HUES48 (cell line): ENCODE measurements around the gene FRMPD2.

Experiments
- H3K27ac ChIP-seq: one replicate; pipeline ENCODE4 v1.7.0; 2013; ENCODE audit warnings: low read depth, low read length, inconsistent platforms
- H3K27me3 ChIP-seq: 2 replicates; pipeline ENCODE4 v1.6.1; 2013; ENCODE audit warnings: mild to moderate bottlenecking, low read length; ENCODE audit not compliant: control insufficient read depth, insufficient read depth
- H3K36me3 ChIP-seq: 2 replicates; pipeline ENCODE4 v1.6.1; 2013; ENCODE audit warnings: low read length; ENCODE audit not compliant: control insufficient read depth, insufficient read depth
- H3K4me1 ChIP-seq: 2 replicates; pipeline ENCODE4 v1.6.1; 2013; ENCODE audit warnings: mild to moderate bottlenecking, low read length; ENCODE audit not compliant: control insufficient read depth, insufficient read depth
- H3K4me3 ChIP-seq: 2 replicates; pipeline ENCODE4 v1.5.1; 2013; ENCODE audit warnings: mild to moderate bottlenecking, low read depth, low read length
- H3K9ac ChIP-seq: 2 replicates; pipeline ENCODE4 v1.6.1; 2013; ENCODE audit warnings: mild to moderate bottlenecking, low read depth, low read length, moderate library complexity
- H3K9me3 ChIP-seq: 2 replicates; pipeline ENCODE4 v1.6.1; 2013; ENCODE audit warnings: low read length; ENCODE audit not compliant: control insufficient read depth, insufficient read depth

Gene FRMPD2

DNA sequence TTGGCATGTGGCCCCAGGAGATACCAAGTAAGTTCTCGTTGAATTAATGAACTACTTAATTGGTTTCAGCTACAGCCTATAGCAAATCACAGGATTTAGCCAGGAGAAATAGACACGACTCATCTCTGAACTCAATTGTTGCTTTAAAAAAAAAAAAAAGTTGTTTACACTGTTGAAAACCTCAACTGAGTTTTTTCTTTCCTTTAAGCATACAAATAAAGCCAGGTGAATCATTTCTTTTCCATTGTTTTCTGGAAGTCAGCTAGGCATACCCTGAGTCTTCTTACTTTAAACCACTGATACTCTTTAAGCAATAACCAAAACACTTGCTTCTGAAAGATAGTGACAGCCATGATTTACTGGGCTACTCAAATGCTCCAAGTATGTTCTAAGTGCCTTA, 755 bp downstream of the FRMPD2 start:
- H3K4me3 ChIP-seq: no peak overlapping the region
- H3K4me1 ChIP-seq: peaks cover 7% of the 10 kb centered on the region; the same call in 1 of the 2 replicates
- no peaks in the 10 kb centered on the region for H3K9me3 ChIP-seq
- peak overlapping the region; percentile 43 for H3K27ac ChIP-seq
- H3K27me3 ChIP-seq: no peaks in the 10 kb centered on the region
- no peak overlapping the region for H3K9ac ChIP-seq
- no peaks in the 10 kb centered on the region for H3K36me3 ChIP-seq

DNA sequence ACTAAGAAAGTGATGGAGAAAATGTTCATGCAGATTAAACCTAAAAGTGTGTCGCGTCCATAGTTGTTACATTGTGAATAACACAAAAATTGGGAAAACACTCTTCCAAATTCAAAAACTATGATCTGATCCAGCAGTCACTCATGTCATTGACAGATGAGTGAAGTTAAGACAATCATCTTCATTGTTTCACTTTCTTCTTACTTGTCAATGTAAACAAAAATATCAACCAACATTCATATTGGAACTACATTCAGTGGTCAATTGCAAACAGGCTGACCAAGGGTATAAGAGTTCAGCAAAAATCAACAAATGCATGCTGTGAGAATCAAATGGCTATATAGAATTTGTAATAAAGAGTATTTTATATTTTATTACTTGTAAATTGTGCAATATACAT, 1.8 kb downstream of the FRMPD2 start:
- no peak overlapping the region for H3K9ac ChIP-seq
- no peak overlapping the region for H3K27ac ChIP-seq
- no peaks in the 10 kb centered on the region for H3K9me3 ChIP-seq
- H3K36me3 ChIP-seq: no peaks in the 10 kb centered on the region
- H3K27me3 ChIP-seq: no peaks in the 10 kb centered on the region
- peaks cover 7% of the 10 kb centered on the region; the same call in 1 of the 2 replicates for H3K4me1 ChIP-seq
- no peak overlapping the region for H3K4me3 ChIP-seq

DNA sequence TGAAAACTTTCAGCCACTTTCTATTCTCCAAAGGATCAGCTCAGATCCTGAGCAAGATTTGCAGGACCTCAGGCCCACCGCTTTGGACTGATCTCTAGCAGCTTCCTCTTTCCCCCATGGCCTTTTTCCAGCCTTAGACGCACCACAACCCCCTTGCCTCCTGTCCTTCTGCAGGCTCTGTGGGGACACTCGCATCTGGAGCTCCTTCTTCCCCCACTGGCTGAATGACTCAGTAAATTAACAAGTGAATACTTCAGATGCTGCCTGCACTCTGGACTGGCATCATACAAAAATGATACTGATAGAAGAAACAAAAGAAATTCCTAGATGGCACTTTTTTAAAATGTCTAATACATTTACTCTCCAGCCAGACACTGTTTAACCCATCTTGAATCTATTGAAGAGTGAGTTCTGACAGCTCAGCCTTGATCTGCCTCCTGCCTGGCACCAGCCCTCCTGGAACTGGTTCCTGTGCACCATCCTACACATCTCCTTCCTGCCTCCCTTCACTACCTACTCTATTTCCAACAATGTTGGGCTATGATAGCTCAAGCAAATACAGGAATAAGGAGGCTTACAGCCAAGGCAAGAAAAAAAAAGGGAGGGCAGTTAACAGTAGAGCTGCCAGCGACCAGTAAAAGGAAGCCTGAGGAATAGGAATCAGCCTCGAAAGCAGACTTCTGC, 3.3 kb downstream of the FRMPD2 start:
- no peaks in the 10 kb centered on the region for H3K36me3 ChIP-seq
- no peak overlapping the region for H3K9ac ChIP-seq
- H3K4me1 ChIP-seq: peaks cover 7% of the 10 kb centered on the region; the same call in 1 of the 2 replicates
- H3K27me3 ChIP-seq: no peaks in the 10 kb centered on the region
- H3K4me3 ChIP-seq: no peak overlapping the region
- no peak overlapping the region for H3K27ac ChIP-seq
- H3K9me3 ChIP-seq: no peaks in the 10 kb centered on the region

DNA sequence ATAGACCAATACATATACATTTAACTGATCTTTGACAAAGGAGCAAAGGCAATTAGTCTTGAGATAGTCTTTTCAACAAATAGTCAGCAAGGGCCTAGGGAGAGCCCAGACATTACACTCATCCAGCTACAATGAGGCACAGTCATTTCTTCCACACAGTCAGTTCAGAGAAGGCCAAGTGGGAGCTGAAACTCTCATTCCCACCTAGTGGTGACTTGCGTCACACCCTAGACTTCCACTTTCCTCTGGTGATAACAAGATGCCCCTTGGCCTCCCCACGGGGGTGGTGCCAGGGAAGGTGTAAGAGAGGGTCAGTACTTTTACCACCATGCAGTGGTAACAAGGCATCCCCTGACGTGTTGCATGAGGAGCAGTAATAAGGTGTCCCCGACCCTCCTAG, 8.0 kb downstream of the FRMPD2 start:
- H3K27ac ChIP-seq: no peak overlapping the region
- no peak overlapping the region for H3K9ac ChIP-seq
- H3K9me3 ChIP-seq: no peaks in the 10 kb centered on the region
- H3K4me3 ChIP-seq: no peak overlapping the region
- no peaks in the 10 kb centered on the region for H3K27me3 ChIP-seq
- no peaks in the 10 kb centered on the region for H3K4me1 ChIP-seq
- no peaks in the 10 kb centered on the region for H3K36me3 ChIP-seq

DNA sequence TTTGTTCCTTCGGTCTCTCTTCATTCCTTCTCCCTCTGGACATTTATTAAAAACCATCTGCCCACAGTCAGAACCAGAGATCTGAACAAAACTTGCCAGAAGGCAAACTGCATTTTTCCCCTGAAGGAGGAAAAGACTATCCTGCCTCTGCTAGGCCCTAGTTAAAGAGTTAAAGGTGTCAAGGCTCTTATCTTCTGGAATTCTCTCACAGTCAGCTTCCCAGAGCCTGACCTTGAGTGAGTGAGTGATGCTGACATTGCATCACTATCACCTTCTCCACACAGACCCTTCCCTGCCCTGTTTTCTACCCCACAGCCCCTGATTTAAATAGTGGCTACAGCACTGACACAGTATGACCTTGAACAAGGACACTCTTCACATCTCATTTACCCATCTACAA, 16.4 kb downstream of the FRMPD2 start:
- no peaks in the 10 kb centered on the region for H3K9me3 ChIP-seq
- no peak overlapping the region for H3K4me3 ChIP-seq
- H3K27ac ChIP-seq: no peak overlapping the region
- H3K9ac ChIP-seq: no peak overlapping the region
- H3K4me1 ChIP-seq: no peaks in the 10 kb centered on the region
- H3K36me3 ChIP-seq: no peaks in the 10 kb centered on the region
- no peaks in the 10 kb centered on the region for H3K27me3 ChIP-seq

DNA sequence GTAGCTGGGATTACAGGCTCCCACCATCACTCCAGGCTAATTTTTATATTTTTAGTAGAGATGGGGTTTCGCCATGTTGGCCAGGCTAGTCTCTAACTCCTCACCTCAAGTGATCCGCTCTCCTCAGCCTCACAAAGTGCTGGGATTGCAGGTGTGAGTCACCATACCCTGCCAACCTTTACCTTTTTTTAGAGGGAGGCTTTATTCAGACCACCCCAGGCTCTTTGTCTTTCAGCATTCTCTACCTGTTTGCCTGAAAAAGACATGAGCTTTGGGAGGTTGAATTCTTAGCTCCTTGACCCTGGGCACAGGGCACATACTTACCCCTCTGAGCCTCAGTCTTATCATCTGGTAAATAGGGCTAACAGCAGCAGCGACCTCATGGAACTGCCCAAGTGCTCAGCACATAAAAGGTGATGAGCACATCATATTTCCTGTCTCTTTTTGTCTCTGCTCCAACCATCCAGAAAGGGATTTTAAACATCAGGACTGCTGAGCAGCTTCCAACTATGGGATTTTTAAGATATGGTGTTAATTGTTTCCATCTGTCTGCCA, 17.0 kb downstream of the FRMPD2 start:
- H3K4me3 ChIP-seq: no peak overlapping the region
- H3K36me3 ChIP-seq: no peaks in the 10 kb centered on the region
- H3K9ac ChIP-seq: no peak overlapping the region
- no peaks in the 10 kb centered on the region for H3K9me3 ChIP-seq
- no peaks in the 10 kb centered on the region for H3K27me3 ChIP-seq
- no peak overlapping the region for H3K27ac ChIP-seq
- peaks cover under 1% of the 10 kb centered on the region; the same call in 1 of the 2 replicates for H3K4me1 ChIP-seq

DNA sequence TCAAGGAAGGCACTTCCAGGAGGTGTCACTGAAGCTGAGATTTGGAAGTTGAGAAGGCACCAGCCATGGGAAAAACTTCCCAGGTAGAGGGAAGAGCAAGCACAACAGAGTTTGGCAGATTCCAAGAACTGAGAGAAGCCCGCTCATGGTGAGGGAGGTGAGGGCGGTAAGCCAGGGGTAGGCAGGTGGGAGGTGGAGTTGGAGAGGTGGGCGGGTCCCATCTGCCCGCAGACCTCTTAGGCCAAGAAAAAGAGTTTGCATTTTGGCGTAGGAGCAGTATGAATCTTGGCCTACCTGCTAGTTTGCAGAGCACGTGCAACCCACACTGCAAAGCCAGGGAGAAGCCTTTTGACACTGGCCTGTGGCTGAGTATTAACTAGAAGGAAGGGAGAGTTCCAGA, 18.8 kb downstream of the FRMPD2 start:
- Histone ChIP-seq H3K9me3 (no peaks in the 10 kb centered on the region), H3K4me3 (no peak overlapping the region), H3K4me1 (peaks cover 14% of the 10 kb centered on the region), H3K36me3 (no peaks in the 10 kb centered on the region), H3K9ac (no peak overlapping the region), H3K27me3 (no peaks in the 10 kb centered on the region), H3K27ac (no peak overlapping the region)

DNA sequence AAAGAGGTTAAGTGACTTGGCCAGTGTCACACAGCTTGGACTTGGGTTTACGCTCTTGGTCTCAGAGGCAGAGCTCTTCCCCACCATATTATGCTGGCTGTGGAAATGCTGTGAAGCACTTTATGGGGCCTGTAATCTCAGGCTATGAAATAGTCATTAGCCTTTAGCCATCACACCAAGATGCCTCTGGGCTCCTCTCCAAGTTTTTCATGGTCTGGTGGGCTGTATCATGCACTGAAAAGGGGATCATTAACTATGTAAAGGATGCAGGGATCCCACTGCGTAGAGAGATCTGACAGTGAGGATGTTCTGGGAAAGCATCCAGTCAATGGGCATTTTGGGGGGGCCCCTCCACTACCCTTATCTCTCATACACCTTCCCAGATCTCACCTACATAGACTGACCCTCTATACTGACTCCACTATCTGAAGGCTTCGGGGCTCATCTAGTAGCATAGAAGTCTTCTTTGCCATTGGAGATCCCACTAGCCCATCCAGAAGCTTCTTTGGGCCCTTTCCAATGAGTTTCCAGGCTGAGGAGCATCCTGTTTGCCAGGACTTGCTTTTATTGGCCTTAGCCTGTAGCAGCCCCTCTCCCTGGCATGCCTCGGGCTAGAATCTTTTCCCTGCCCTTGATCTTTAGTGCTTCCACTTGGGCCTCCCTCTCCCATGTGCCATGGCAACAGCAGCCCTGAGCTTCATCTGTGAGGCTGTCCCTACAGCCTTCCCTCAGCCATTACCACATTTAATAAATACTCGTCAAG, 19.6 kb downstream of the FRMPD2 start:
- no peaks in the 10 kb centered on the region for H3K36me3 ChIP-seq
- peaks cover 14% of the 10 kb centered on the region for H3K4me1 ChIP-seq
- no peak overlapping the region for H3K4me3 ChIP-seq
- H3K9me3 ChIP-seq: no peaks in the 10 kb centered on the region
- no peak overlapping the region for H3K27ac ChIP-seq
- no peak overlapping the region for H3K9ac ChIP-seq
- H3K27me3 ChIP-seq: no peaks in the 10 kb centered on the region

DNA sequence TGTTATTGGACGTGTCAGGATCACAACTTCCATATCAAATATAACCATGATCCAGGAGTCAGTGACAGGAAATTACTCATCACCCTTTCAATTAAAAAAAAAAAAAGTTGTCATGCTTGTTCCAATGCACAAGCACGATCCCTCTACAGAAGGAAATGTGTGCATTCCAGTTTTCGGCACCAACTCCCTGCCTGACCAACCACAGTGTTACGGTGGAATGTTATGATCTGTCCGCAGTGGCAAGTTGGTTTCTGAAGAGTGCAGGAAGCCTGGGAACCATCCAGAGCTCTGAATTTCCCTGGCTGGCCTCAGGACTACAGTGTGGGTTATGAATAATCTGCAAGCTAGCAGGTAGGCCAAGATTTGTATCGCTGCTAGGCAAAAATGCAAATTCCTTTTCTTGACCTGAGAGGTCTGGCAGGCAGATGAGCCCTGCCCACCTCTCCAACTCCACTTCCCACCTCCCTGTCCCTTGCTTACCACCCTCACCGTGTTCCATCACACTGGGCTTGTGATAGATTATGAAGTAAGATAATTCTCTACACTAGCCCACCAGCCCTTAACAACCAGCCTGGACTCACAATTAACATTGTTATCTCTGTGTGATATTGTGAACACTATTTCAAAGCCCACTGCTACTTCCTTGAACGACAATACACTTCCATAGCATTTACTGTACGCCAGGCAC, 20.4 kb downstream of the FRMPD2 start:
- Histone ChIP-seq H3K4me3 (no peak overlapping the region), H3K27ac (no peak overlapping the region), H3K27me3 (no peaks in the 10 kb centered on the region), H3K4me1 (peaks cover 14% of the 10 kb centered on the region), H3K9ac (no peak overlapping the region), H3K9me3 (no peaks in the 10 kb centered on the region), H3K36me3 (no peaks in the 10 kb centered on the region)

DNA sequence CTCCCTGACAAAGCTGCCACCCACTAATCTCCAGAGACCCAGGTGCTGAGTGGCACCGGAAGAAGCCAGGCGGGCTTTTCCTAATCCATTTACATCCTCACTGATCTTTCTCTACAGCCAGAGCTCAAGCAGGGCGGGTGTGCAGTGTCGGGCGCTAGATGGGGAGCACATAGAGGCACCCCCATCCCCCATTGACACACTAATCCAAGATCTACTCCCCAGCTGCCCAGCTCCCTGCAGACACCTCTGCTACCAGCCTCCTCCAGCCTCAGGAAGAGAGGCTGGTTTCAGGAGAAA, 22.2 kb downstream of the FRMPD2 start:
- Histone ChIP-seq H3K9me3 (no peaks in the 10 kb centered on the region), H3K27ac (no peak overlapping the region), H3K36me3 (no peaks in the 10 kb centered on the region), H3K27me3 (no peaks in the 10 kb centered on the region), H3K4me1 (peaks cover 14% of the 10 kb centered on the region), H3K9ac (no peak overlapping the region), H3K4me3 (no peak overlapping the region)
